ENCODE measurements around the gene FN3K. TPM values are rescaled to one million over a fixed set of nuclear protein-coding genes. Genes with fewer than 3 reads are reported as not detected.

FN3K gene
- total RNA-seq, 1 experiment from 2014 or later, result 28.3 TPM

DNA sequence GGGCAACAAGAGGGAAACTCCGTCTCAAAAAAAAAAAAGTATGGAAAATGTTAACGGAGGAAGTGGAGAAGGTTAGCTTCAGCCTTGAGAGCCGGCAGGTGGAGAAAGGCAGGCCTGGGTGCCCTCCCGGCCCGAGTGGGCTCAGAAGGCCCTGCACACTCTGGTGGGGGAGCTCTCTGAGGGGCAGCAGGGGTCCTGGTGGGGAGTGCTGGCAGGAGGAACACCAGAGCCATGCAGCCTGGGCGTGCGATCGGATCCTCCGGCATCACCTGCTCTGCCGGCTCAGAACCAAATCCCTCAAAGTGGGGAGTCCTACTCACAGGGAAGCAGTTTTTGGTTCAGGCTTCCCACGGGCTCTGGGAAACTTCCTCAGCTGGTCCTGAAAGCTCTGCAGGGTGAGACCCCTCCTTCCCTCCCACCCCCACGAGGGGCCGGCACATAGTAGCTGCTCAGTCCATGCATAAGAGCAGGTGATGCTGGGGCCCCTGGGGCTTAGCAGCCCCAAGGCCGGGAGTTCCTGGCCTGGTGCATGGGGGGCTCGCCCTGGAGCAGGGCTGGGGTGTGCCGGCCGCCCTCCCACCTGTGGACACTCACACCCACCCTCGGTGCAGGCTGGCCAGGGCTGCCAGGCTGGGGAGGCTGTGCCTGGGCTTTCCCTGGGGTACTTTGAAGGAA, 1.2 kb downstream of the FN3K start:
- Mint-ChIP-seq H3K27me3 (ENCODE audit: low read depth) (peaks cover 3% of the 10 kb centered on the region; the same call in 1 of the 2 replicates), H3K4me1 (peaks cover 0 to 6% of the 10 kb centered on the region in 2 experiments; a peak in 2 of 4 replicates), H3K36me3 (ENCODE audit: insufficient read depth in 1 of 3, low read depth in 3 of 3) (peaks cover 33 to 47% (median 40%) of the 10 kb centered on the region in 3 experiments), H3K4me3 (peak overlapping the region; percentile 66 to 79; a peak in 4 of 5 replicates), H3K9me3 (peaks cover 17 to 18% of the 10 kb centered on the region in 2 experiments), H3K27ac (no peak overlapping the region; a peak in 1 of 7 replicates)
- Histone ChIP-seq H3K14ac (ENCODE audit: insufficient read depth, low read length) (no peak overlapping the region), H3K27ac (ENCODE audit: insufficient read length, low read depth, low read length) (no peak overlapping the region), H2BK5ac (ENCODE audit: insufficient read length, low read length) (no peak overlapping the region), H2AFZ (ENCODE audit: low read length) (no peak overlapping the region), H3T11ph (ENCODE audit: low read length) (no peak overlapping the region), H4K8ac (replicated peaks; ENCODE audit: insufficient read length, low read depth, low read length) (no peak overlapping the region), H3K27me3 (ENCODE audit: insufficient read depth, low read length) (no peaks in the 10 kb centered on the region), H3K9me3 (ENCODE audit: control insufficient read depth, low read depth, low read length) (no peaks in the 10 kb centered on the region), H3K18ac (ENCODE audit: insufficient read length, low read depth, low read length) (no peak overlapping the region), H4K5ac (ENCODE audit: insufficient read length, low read depth, low read length) (no peak overlapping the region), H3K23me2 (ENCODE audit: insufficient read length, low read depth, low read length, poor library complexity, severe bottlenecking) (peaks cover 3% of the 10 kb centered on the region), H3K9ac (ENCODE audit: extremely low read depth, insufficient read length, low read length) (no peak overlapping the region), H3K4me1 (ENCODE audit: insufficient read depth, low read length) (no peaks in the 10 kb centered on the region), H4K20me1 (ENCODE audit: control insufficient read depth, insufficient read depth, insufficient read length) (no peaks in the 10 kb centered on the region), H2BK120ac (ENCODE audit: low read depth, low read length, poor library complexity, severe bottlenecking) (no peak overlapping the region), H3K4ac (ENCODE audit: low read depth, low read length) (no peak overlapping the region), H3K23ac (ENCODE audit: insufficient read length, low read depth, low read length) (no peak overlapping the region), H2BK20ac (ENCODE audit: low read depth, low read length, poor library complexity, severe bottlenecking) (no peak overlapping the region), H2BK12ac (ENCODE audit: insufficient read length, low read depth, low read length) (no peak overlapping the region), H2AK5ac (ENCODE audit: insufficient read length, low read length) (no peak overlapping the region), H3K79me2 (ENCODE audit: insufficient read depth, low read length) (no peaks in the 10 kb centered on the region), H3K56ac (ENCODE audit: insufficient read length, low read depth, low read length) (no peak overlapping the region), H3K79me1 (ENCODE audit: insufficient read depth, low read depth, low read length, poor library complexity, severe bottlenecking) (no peaks in the 10 kb centered on the region), H2BK15ac (ENCODE audit: low read depth, low read length) (no peak overlapping the region), H3K4me2 (ENCODE audit: insufficient read depth, insufficient read length, low read length) (no peak overlapping the region), H4K91ac (ENCODE audit: insufficient read length, low read depth, low read length) (no peak overlapping the region)
- WGBS (ENCODE audit: extremely low coverage, insufficient read length, low lambda C conversion rate), result no CpG with 5 or more reads among the region's 18 CpGs
- TF ChIP-seq, protein P1, sequence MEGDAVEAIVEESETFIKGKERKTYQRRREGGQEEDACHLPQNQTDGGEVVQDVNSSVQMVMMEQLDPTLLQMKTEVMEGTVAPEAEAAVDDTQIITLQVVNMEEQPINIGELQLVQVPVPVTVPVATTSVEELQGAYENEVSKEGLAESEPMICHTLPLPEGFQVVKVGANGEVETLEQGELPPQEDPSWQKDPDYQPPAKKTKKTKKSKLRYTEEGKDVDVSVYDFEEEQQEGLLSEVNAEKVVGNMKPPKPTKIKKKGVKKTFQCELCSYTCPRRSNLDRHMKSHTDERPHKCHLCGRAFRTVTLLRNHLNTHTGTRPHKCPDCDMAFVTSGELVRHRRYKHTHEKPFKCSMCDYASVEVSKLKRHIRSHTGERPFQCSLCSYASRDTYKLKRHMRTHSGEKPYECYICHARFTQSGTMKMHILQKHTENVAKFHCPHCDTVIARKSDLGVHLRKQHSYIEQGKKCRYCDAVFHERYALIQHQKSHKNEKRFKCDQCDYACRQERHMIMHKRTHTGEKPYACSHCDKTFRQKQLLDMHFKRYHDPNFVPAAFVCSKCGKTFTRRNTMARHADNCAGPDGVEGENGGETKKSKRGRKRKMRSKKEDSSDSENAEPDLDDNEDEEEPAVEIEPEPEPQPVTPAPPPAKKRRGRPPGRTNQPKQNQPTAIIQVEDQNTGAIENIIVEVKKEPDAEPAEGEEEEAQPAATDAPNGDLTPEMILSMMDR (conservative IDR thresholded peaks at IDR 0.05), result no peak
- DNase-seq, result no peak

All from H9 (cell line).